Calu3 (cell line): Measurements from ENCODE around the gene ILF2. TPM values are rescaled to one million over a fixed set of nuclear protein-coding genes. Genes with fewer than 3 reads are reported as not detected.
"Not testable (repeated sequence)": the region's sequence is repeated elsewhere in the genome, so short reads cannot be mapped to it uniquely, and the experiment has no call there.

Experiments used
- BruUV-seq: library from RNA; stranded (reverse); fragments of 400-500 nt; replicated peaks from 2 replicates; lab custom pipeline; 2021; lab: Mats Ljungman, UMichigan
- CTCF ChIA-PET: fragments of 300-600 bp; sonication (Branson Sonifier 250); formaldehyde crosslinking; loops from one replicate; lab custom pipeline; 2022; ENCODE audit warnings: antibody characterized with exemption; lab: Charles Lee
- DNase-seq: peaks from one replicate; pipeline ENCODE4 v3.0.0; 2022
- H3K27ac Mint-ChIP-seq: one replicate; pipeline ENCODE4 v1.8.0; 2022; ENCODE audit warnings: mixed read lengths; ENCODE audit not compliant: unreplicated experiment
- H3K27me3 Mint-ChIP-seq: one replicate; pipeline ENCODE4 v1.8.0; 2022; ENCODE audit warnings: mixed read lengths; ENCODE audit not compliant: unreplicated experiment
- H3K36me3 Mint-ChIP-seq: one replicate; pipeline ENCODE4 v1.8.0; 2022; ENCODE audit warnings: mild to moderate bottlenecking, moderate library complexity, mixed read lengths; ENCODE audit not compliant: insufficient read depth, unreplicated experiment
- H3K4me1 Mint-ChIP-seq: one replicate; pipeline ENCODE4 v1.8.0; 2022; ENCODE audit warnings: mild to moderate bottlenecking, low read depth, mixed read lengths; ENCODE audit not compliant: unreplicated experiment
- H3K4me3 Mint-ChIP-seq: one replicate; pipeline ENCODE4 v1.8.0; 2022; ENCODE audit warnings: mild to moderate bottlenecking, low read depth, moderate library complexity, mixed read lengths; ENCODE audit not compliant: unreplicated experiment
- H3K9me3 Mint-ChIP-seq: one replicate; pipeline ENCODE4 v1.8.0; 2022; ENCODE audit warnings: low read depth, mixed read lengths; ENCODE audit not compliant: unreplicated experiment
- CTCF ChIP-seq: fragments of 200-600 bp; IDR thresholded peaks from one replicate; pipeline ENCODE4 v1.8.0; 2022; ENCODE audit warnings: antibody characterized with exemption; ENCODE audit not compliant: unreplicated experiment
- intact Hi-C: fragments of 100-400 bp; cut with micrococcal nuclease; formaldehyde crosslinking; loops from one replicate; pipeline ENCODE4 v1.10.0; 2022; ENCODE audit not compliant: unreplicated experiment
- total RNA-seq: library from RNA; stranded (reverse); gene quantifications from 2 replicates; pipeline ENCODE4 v1.2.3, GENCODE V29; 2022

Gene ILF2
- total RNA-seq, 1 experiment from 2014 or later = 292 TPM

DNA sequence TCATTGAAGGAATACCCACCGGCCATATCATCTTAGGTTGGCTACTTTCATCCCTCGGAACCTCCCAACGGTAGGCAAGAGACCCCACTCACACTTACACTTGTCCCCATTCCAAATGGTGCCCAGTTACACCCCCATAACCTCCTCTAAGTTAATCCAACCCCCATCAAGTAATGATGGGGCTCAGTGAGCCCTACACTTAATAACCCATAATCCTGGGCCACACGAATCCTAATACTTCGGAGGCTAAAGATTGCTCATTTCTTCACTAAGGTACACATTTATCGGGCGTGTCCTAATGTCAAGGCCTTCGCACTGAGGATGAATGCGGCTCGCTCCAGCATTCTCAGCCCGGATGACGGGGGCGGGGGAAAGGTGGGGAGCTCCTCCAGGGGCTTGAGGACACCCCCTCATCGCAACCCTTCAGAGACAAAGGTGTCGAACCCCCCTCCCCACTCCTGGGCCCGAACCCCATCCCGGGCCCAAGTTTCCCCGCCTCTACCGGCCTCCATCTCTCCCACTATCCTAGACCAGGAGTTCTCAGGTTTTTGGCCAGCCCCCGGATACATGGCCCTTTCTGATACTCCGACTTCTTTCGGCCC lies 435 bp downstream of the ILF2 start:
- TF ChIP-seq CTCF = no peak
- CTCF ChIA-PET = interaction anchor here (1.3 kb wide), 1 partner anchor 103 kb away, joined by 3 read pairs; no protein-coding TSS in a partner anchor
- Mint-ChIP-seq H3K4me1 (peaks cover 11% of the 10 kb centered on the region), H3K9me3 (no peaks in the 10 kb centered on the region), H3K27me3 (no peaks in the 10 kb centered on the region), H3K27ac (no peak overlapping the region), H3K4me3 (no peak overlapping the region), H3K36me3 (peaks cover 14% of the 10 kb centered on the region)
- intact Hi-C loops = loop anchor here (5.0 kb wide), 2 partner anchors 98 to 158 kb away; no protein-coding TSS in a partner anchor
- DNase-seq = no peak
- BruUV-seq = TSS peak; percentile 74

DNA sequence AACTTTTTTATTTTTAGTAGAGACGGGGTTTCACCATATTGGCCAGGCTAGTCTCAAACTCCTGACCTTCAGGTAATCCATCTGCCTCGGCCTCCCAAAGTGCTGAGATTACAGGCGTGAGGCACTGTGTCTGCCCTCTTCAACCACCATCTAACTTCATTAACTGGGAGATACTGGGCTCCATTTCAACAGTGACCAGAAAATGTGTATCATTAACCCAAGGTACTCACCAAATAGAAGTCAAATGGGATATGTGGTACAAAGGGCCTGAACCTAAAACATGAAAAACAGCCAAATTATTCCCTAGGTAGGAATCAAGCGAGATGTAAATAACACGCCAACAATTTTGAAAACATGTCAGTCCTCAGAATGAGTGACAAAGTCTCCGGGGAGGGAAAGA lies 1.2 kb downstream of the ILF2 start:
- no TSS peak for BruUV-seq
- CTCF ChIA-PET = no interaction called here
- peaks cover 22% of the 10 kb centered on the region for H3K36me3 Mint-ChIP-seq
- no peaks in the 10 kb centered on the region for H3K9me3 Mint-ChIP-seq
- no peak overlapping the region for H3K4me3 Mint-ChIP-seq
- no peak overlapping the region for H3K27ac Mint-ChIP-seq
- H3K27me3 Mint-ChIP-seq = no peaks in the 10 kb centered on the region
- H3K4me1 Mint-ChIP-seq = peaks cover 11% of the 10 kb centered on the region
- intact Hi-C loops = loop anchor here (5.0 kb wide), 2 partner anchors 97 to 157 kb away; no protein-coding TSS in a partner anchor
- no peak for TF ChIP-seq CTCF
- no peak for DNase-seq

DNA sequence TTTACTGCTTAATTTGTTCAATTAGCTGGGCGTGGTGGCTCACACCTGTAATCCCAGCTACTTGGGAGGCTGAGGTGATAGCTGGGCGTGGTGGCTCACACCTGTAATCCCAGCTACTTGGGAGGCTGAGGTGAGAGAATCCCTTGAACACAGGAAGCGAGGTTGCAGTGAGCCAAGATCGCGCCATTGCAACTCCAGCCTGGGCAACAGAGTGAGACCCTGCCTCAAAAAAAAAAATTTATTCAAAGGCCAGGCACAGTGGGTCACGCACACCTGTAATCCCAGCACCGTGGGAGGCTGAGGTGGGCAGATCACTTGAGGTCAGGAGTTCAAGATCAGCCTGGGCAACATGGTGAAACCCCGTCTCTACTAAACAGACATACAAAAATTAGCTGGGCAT lies 2.1 kb downstream of the ILF2 start:
- DNase-seq, CTCF ChIA-PET, intact Hi-C loops, H3K27me3 Mint-ChIP-seq, BruUV-seq, H3K9me3 Mint-ChIP-seq: not testable (repeated sequence)
- Mint-ChIP-seq H3K4me3 (peak overlapping the region; percentile 4), H3K27ac (peak overlapping the region; percentile 50), H3K36me3 (peaks cover 31% of the 10 kb centered on the region), H3K4me1 (peaks cover 11% of the 10 kb centered on the region)

GRCh38 chr1:153667439-153667838 lies 3.4 kb downstream of the ILF2 start:
- TF ChIP-seq CTCF = no peak
- Mint-ChIP-seq H3K4me3 (no peak overlapping the region), H3K4me1 (peaks cover 11% of the 10 kb centered on the region), H3K27me3 (no peaks in the 10 kb centered on the region), H3K9me3 (no peaks in the 10 kb centered on the region), H3K36me3 (peaks cover 43% of the 10 kb centered on the region), H3K27ac (no peak overlapping the region)
- intact Hi-C loops = no loop called here
- DNase-seq = no peak
- BruUV-seq = no TSS peak
- CTCF ChIA-PET = no interaction called here

- Mint-ChIP-seq H3K27ac (no peak overlapping the region), H3K4me3 (no peak overlapping the region), H3K36me3 (peaks cover 76% of the 10 kb centered on the region), H3K9me3 (no peaks in the 10 kb centered on the region), H3K4me1 (peaks cover 8% of the 10 kb centered on the region), H3K27me3 (no peaks in the 10 kb centered on the region)
- CTCF ChIA-PET = interaction anchor here (0.7 kb wide), 1 partner anchor 20 kb away, joined by 3 read pairs; no protein-coding TSS in a partner anchor
- DNase-seq = no peak
- TF ChIP-seq CTCF = no peak
- no TSS peak for BruUV-seq
- intact Hi-C loops = no loop called here
Measured at GRCh38 chr1:153663211-153663610, 7.6 kb downstream of the ILF2 start.
